DMS53 (cell line): Measurements from ENCODE around the gene NEAT1.

ENCODE experiments used
- DNase-seq: peaks from one replicate; lab custom pipeline; 2025; lab: John Stamatoyannopoulos, UW

Gene NEAT1

DNA sequence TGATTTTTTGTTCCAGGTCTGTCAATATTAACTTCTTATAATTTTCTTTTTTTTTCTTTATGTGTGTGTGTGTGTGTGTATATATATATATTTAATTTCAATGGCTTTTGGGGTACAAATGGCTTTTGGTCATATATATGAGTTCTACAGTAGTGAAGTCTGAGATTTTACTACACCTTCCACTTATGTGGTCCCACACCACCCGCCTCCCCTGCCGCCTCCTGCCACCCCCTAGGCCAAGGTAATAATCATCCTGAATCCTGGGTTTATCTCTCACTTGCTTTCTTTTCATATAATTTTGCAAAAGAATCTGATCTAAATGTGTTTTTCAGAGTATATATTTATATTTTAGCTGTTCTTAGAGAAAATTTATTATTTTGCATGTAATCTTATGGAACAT lies 11.1 kb downstream of the NEAT1 start:
- DNase-seq: no peak

DNA sequence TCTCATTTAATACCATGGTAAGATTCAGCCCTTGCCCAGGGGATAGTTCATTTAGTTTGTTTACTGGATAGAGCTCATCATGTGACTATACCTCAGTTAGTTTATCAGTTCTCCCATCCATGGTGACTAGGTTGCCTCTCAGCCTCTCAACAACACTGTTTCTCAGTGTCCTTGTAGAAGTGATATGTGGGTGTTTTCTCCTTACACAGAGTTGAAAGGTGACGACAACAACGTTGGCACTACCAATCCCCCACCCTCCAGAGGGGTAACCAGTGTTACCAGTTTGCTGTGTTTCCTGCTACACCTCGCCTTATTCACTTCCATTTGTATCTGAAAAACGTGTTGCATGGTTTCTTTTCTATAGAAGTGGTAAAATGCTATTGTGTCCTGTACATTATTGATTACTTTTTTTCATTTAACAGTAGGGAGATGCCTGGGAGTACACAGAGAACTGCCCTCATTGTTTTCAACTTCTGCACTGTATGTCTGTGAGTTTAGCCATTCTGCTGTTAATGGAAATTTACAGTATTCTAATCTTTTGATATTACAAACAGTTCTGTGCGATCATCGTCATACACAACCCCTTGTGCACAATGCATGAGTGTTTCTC lies 11.6 kb downstream of the NEAT1 start:
- DNase-seq: no peak

DNA sequence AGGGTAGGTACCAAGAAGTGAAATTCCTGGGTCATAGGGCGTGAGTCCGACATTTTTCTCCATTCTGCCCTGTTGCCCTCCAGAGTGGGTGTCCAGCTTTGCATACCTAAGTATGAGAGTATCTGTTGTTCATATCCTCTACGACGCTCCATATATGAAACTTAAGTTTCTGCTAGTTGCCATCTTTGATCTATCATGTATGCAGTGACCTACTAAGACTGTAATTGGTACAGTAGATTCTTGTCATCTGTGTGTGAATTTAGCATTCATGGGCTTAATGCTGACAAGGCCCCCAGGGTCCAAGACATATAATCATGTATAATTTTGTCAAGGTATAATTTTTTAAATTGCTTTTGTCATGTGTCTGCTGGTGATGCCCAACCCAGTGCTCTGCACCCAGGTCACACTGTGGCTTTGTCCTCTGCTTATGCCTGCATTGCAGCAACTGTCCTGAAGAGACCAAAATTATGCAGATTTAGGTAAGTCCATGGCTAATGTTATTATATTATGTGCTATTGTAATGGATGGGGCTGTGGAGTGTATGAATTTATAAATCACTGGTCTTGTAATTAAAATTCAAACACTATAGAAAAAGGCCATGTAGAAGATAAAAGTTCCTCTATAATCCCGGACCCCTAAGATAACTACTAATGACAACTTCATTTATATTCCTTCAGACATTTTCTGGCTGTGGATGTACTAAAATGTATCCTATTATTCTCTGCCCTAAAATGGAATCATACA lies 12.2 kb downstream of the NEAT1 start:
- DNase-seq: no peak

DNA sequence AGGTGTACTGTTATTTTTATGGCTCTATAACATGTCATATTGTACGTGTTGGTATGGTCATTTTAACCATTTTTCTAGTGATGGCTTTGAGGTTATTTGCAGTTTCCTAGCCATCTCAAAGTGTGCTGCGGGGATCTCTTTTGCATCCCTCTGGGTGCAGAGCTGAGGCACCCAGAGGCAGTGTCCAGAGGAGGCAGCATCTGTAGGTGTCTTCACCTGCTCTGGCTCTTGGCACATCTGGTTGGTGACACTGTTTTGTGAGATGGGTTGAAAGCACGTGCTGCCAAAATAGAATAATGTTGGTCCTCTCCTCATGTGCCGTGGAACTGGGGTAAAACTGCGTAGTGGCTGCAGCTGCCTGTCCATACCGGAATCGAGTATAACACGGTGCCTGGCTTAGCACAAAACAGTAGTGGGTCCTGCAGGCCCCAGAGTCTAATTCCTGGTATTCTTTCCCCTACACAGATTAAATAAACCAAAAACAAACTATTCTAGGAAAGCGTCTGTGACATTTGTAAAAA lies 12.9 kb downstream of the NEAT1 start:
- no peak for DNase-seq

DNA sequence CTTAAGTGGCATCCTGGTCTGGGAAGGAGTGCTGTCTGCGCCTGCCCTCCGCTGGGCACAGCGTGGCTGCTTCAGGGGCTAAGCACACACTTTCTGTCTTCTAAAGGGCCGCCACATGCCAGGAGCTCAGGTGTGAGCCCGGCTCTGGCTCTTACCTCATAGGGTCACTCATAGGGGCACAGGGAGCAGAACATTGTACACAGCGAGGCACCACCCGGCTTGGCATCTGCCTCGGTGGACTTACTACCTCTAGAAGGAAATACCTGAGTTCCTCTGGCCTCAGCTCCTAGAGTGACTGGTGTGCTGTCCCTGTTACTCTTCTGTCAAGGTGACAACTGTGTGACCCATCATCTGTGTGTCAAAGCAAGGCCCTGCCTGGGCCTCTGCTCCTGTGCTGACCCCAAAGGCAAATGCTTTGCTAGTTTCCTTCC lies 13.4 kb downstream of the NEAT1 start:
- no peak for DNase-seq

DNA sequence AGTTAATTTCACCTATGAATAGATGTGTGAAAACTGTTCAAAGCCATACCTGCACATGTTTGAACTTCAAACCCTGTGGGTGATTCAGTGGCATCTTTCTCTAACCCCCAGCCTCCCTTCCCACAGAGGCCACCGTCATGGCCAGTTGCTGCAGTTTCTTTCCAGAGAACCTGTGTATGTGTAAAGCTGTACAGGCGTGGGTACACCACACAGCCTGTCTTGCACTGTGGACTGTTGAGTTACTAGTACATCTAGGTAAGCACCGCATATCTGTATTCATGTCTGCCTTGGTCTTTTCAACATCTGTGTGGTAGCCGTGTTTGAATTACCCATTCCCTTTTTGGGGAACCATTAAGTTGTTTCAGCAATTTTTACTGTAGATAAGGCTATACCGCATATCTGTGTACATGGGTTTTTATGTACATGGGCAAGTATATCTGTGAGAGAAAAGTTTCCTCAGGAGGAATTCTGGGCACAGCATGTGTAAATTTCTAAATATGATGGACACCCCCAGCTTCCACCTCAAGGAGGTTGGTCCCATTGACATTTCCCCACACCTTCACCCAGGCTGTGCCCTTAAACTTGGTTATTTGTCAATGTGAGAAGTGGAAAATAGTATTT lies 13.9 kb downstream of the NEAT1 start:
- DNase-seq: no peak

DNA sequence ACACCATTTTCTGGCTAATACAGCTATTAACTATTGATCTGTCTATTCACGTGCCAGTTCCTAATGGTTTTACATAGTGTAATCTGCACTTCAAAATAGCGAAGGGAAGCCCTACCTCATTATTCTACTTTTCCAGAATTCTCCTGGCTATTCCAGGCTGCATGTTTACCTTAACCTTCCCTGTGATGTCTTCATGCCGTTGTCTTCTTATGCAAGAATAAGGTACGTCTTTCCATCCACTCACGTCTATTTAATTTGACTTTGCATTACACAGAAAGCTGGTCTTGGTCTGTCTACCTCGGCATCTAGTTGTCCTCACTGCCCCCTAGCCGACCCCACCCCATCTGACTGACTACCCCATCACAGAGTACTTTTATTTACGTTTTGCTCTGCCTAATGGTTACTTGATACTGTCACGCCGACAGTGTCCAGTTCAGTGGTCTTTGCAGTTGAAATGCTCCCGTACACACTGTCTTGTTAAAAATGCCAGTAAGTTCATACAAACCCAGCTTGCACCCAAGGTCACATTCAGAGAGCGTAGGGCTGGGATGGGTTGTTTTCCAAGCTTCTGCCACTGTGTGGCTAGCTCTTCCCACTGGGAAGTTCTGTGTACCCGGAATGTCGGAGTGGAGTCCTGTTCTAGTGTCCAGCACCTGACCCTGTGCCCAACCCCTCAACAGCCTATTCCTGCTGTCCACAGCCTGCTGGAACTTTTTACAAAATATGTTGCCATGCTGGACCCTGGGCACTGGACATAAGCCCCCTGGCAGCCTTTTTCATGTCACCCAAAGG lies 15.0 kb downstream of the NEAT1 start:
- DNase-seq: no peak

DNA sequence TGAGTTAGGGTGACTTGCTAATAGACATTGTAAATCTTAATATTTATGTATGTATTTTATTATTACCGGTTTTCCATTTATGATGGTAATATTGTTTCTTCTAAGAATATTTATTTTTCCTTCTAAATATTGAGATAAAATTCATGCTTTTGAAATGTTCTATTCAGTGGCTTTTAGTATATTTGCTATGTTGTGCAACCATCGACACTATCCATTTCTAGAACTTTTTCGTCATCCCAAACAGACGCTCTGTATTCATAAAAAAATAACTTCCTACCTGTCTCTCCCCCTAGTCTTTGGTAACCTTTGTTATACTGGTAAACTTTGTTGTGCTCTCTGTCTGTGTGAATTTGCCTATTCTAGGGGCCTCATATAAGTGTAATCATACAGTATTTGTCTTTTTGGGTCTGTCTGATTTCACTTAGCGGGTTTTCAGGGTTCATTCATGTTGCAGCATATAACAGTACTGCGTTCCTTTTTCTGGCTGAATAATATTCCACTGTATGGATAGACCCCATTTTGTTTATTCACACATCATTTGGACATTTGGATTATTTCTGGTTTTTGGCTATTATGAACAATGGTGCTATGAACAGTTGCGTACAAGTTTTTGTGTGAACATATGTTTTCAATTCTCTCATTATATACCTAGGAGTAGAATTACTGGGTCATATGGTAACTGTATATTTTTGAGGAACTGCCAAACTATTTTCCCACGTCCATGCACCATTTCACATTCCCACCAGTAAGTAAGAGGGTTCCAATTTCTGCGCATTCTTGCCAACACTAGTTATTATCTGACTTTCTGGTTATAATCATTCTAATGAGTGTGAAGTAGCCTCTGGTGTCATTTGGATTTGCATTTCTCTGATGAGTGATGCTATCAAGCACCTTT lies 15.9 kb downstream of the NEAT1 start:
- DNase-seq: no peak

DNA sequence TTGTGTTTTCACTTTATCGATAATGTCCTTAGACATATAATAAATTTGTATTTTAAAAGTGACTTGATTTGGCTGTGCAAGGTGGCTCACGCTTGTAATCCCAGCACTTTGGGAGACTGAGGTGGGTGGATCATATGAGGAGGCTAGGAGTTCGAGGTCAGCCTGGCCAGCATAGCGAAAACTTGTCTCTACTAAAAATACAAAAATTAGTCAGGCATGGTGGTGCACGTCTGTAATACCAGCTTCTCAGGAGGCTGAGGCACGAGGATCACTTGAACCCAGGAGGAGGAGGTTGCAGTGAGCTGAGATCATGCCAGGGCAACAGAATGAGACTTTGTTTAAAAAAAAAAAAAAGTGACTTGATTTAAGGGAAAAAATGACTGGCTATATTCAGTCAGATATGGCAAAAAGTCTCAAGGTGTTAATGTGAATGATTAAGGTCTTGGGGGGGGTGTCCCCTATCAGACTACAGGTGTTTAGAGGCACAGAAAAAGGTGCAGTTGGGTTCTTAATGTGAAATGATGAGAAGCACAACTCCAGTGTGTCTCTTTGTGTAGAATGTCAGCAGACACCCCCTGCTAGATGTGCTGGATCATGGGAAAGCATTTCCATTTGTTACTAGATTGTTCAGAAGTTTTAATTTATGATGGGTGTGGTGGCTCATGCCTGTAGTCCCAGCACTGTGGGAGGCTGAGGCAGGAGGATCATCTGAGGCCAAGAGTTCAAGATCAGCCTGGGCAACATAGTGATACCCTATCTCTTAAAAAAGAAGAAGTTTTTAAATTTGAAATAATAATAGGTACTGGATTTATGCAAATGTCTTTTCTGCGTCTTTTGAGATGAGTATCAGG lies 17.0 kb downstream of the NEAT1 start:
- DNase-seq: no peak

DNA sequence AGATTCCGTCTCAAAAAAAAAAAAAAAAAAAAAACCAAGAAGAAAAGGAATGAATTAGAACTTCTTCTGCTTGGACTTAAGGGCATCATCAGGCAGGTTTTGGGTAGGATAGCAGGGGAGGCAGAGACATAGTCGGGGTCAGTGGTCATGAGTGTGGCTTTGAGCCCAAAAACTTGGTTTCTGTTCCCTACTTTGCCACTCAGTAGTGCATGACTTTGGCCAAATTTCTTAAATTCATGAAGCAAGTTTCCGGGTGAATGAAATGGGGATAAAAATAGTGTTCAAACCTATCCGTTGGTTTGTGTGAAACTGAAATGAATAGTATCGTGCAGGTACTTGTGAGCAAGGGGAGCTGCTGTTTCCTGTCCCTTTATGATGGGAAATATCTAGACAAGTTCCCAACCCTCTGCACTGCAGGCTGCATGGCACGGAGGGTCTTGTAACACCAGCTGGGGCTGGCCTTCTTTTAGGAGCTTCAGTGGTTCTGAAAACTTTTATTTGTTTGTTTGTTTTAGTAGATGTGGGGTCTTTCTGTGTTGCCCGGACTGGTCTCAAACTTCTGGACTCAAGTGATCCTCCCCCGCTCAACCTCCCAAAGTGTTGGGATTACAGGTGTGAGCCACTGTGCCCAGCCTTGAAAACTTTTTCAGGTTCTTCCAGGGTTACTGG lies 18.4 kb downstream of the NEAT1 start:
- DNase-seq: no peak

DNA sequence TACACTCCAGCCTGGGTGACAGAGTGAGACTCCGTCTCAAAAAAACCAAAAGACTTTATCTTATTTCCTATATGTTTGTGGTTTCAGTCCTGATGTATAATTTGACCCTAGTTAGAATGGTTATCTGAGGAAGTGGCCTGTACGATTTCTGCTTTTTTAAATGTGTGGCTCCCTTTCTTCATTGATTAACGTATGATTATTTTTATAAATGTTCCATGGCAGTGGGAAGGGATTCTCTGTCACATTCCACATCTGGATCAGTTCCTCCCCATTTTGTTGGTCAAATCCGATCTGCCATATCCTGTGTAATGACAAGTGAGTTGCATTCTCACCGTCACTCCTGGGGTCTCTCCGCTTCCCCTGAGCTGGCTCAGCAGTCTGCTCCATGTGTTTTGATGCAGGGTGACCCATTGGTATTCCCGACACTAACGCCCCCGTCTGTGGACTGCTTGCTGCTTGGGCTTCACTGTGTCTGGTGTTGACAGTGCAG lies 20.3 kb downstream of the NEAT1 start:
- DNase-seq: no peak

DNA sequence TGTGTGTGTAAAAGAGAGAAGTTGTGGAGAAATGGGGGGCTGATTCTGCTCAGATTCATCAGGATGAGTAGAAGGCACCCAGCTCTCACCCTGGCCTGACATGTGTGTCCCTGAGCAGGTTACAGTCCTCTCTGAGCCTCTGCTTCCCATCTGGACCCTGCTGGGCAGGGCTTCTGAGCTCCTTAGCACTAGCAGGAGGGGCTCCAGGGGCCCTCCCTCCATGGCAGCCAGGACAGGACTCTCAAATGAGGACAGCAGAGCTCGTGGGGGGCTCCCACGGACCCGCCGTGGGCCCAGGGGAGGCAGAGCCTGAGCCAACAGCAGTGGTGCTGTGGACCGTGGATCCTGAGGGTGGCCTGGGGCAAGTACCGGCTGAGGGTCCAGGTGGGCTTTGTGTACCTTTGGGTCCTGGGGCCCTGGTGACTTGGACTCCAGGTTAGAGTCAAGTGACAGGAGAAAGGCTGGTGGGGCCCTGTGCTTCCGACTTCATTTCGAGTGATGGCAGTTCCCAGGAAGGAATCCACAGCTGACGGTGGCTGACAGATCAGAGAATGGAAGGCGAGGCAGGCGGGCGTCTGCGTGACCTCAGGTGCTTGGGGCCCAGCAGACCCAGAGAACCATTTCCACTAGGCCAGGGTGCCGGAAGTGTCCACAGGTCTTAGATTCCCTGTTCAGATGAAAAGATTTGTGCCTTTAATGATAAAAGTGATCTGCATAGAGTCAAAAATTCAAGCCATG lies 21.9 kb downstream of the NEAT1 start:
- no peak for DNase-seq

DNA sequence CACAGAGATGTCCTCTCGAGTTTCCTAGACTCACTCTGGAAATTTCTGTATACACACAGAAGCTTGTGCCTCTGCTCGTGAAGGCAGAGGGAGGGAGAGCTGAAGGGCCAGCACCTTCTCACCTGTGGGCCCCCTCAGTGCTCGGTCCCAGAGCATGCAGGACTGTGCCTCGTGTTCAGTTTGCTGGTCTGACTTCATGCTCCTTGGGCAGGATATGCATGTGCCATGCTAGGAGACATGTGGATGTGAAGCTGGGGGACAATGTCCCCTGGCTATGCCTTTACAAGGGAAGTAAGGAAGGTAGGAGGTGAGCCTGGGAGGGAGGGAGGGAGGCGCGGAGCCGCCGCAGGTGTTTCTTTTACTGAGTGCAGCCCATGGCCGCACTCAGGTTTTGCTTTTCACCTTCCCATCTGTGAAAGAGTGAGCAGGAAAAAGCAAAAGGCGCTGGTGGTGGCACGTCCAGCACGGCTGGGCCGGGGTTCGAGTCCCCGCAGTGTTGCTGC lies 22.6 kb downstream of the NEAT1 start:
- no peak for DNase-seq

DNA sequence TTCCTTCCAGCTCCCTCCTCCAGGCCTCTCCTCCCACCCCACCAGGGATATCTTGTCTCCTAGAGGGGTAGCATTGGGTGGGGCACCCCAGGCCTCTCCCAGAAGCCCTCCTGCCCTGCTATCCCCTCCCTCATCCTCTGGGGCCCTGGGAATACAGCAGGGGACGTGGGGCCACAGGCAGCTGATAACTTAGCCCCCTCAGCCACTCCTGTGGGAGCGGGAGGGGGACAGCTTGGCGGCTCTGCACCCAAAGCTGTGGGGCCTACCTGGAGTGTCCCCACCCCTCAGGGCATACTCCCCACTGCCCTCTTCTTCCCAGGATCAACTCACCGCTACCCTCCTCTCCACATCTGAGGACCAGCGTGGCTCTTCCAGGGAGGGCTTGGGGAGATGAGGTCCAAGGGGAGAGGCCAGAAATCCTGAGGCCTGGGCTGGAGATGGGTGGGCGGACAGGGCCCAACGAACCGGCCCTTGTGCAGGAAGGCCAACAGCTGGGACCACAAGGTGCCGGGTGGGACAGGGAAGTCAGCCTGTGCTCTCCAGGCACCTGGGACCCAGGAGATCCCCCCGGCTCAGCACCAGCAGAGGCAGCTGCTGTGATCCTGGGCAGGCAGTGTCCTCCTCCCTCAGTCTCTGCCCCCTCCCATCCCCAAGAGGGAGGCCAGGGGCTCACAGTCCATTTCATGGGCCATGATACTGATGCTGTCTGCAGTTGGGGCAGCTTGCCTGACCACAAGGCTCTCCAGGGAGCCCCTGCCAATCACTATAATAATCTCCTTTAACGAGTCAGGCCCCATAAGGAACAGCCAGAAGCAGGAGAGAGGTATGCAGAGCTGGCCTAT lies 23.2 kb downstream of the NEAT1 start:
- no peak for DNase-seq

DNA sequence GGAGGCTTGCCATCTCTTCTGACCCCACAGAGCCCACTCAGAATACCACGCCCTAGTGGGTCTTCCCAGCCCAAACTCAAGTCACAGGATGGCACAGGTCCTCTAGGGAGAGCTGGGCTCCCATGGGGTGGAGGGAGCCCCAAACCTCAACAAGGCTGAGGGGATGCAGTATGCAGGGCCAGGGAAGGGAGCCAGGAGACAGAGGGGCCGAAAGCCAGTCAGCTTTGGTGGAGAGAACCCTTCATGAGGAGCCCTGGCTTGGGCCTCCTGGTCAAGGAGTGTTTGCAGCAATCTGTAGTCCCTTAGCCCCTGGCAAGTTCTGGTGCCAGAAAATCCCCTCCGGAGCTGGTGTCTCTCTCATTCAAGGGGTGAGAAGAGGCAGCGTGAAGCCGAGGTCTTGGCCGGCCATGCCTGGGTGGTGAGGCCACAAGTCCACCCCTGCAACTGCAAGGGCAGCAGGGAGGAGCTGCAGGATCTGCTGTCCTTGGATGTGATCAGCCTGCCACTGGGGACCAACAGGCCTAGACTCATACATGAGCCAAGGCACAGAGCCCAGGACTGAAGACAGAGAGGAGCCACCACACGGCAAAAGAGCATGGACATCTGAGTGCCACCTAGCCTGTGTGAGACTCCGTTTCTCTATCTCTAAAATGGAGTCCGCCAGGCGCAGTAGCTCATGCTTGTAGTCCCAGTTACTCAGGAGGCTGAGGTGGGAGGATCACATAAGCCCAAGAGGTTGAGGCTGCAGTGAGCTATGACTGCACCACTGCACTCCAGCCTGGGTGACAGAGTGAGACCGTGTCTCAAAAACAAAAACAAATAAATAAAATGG lies 24.1 kb downstream of the NEAT1 start:
- DNase-seq: no peak

DNA sequence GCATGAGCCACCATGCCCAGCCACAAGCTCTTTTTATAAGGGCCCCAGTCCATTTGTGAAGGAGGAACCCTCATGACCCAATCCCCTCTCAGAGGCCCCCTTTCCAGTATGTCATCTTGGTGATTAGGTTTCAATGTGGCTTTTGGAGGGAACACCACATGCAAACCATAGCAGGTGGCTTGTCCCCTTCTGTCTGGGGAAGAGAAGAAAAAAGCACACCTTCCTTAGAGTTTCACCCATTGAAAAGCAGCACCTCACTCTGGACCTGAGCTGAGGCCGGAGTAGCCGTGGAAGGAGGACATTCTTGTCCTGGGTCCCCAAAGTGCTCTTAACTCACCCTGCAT lies 25.4 kb downstream of the NEAT1 start:
- DNase-seq: no peak
